Stimulated activated CD8-positive, alpha-beta memory T cell treated with anti-CD3 and anti-CD28 coated beads, Interleukin-15, amount 100 ng/mL, for 48 hours (primary cell): ENCODE measurements around the gene NFATC1.
"Not testable (repeated sequence)": the region's sequence is repeated elsewhere in the genome, so short reads cannot be mapped to it uniquely, and the experiment has no call there.

Source experiments
- DNase-seq, 2 donors: peaks; one replicate each; pipeline ENCODE4 v3.0.0-alpha.2; 2020; ENCODE audit warnings: low read depth in 2 of 2

NFATC1 gene

DNA sequence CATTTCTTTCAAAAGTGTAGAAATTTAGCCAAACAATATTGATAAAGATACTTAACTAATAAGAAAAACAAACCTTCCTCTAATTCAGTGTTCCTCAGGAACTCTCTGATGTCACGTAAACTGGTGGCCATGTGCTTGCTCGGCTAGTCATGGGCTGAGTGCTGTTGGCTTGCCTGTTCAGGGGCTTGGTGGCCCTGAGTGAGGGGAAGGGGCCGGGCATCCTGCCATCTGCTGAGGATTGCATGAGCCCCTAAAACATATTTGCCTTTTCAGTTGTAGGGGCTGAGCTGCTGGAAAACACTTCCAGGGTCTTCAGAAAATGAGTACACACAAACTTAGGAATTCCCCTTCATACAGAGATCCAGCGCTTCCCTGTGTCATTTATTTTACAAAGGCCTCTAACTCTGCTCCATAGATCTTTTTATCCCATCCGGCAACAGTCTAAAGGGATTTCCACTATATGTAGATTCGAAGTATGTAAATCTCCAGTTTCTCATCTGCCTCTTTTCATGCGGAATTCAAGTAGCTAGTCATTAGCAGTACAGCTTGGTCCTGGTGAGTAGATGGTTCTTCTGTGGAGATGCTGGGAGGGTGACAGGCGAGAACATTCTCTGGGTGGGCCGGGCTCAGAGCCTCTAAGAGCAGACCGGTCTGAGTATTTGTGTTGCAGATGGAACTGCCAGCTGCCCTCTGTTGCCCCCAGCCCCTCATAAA is 20.1 kb upstream of the NFATC1 start:
- no peak for DNase-seq

DNA sequence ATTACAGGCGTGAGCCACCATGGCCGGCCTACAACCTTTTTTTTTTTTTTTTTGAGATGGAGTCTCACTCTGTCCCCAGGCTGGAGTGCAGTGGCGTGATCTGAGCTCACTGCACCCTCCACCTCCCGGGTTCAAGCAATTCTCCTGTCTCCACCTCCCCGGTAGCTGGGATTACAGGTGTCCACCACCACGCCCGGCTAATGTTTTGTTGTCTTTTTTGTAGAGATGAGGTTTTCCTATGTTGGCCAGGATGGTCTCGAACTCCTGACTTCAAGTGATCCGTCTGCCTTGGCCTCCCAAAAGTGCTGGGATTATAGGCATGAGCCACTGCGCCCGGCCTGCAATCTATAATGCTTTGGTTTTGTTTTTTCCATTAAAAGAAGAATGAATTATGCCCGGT is 19.1 kb upstream of the NFATC1 start:
- DNase-seq = not testable (repeated sequence)

DNA sequence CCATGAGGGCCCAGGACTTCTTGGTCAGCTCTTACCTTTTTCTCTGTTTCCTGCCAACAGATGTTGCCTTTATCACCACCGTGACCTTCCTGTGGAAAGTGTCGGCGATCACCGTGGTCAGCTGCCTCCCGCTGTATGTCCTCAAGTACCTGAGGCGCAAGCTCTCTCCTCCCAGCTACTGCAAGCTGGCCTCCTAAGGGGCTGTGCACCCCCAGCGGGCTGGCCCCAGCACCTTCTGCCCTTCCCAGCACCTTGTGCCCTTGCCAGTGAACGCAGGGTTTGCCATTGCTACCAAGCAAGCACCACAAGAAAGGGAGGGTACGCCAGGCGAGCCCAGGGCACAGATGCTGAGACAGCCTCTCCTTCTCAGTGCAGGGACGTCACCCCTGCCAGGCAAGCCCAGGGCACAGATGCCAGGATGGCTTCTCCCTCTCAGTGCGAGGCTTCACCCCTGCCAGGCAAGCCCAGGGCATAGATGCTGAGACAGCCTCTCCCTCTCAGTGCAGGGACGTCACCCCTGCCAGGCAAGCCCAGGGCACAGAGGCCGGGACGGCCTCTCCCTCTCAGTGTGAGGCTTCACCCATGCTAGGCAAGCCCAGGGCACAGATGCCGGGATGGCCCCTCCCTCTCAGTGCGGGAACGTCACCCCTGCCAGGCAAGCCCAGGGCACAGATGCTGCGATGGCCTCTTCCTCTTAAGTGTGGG is 18.4 kb upstream of the NFATC1 start:
- no peak for DNase-seq

DNA sequence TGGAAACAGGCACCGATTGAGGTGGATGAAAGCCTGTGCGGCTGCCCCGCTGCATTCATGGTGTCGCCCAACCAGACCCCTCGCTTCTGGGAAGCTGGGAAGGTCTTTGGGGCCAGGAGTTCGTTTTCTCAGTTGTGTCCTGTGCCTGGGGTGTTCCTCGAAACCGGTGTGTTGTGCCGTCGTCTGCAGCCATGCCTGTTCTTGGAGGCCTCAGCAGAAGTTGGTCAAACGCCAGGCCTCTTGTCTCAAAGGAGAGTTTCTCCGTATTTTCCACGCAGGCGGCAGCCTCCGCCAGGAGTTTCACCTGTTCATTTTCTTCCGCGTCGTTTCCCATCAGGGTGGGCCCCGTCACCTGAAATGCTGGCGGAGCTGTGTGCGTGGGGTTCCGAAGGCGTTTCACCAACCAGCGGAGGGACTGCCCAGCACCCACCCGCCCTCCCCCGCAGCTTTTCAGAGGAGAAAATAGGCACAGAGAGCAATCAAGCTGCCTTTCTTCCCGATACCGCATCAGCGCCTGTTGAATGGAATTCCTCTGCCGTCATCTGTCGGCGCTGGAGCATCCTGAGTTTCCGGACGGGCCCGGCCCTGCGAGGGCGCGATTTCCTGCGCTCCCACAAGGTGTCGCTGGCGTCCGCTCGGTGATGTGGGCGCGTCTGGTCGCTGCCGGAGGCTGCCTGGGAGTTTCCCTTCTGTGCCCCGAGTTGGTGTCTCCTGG is 17.0 kb upstream of the NFATC1 start:
- DNase-seq = peak; percentile 61 to 67

DNA sequence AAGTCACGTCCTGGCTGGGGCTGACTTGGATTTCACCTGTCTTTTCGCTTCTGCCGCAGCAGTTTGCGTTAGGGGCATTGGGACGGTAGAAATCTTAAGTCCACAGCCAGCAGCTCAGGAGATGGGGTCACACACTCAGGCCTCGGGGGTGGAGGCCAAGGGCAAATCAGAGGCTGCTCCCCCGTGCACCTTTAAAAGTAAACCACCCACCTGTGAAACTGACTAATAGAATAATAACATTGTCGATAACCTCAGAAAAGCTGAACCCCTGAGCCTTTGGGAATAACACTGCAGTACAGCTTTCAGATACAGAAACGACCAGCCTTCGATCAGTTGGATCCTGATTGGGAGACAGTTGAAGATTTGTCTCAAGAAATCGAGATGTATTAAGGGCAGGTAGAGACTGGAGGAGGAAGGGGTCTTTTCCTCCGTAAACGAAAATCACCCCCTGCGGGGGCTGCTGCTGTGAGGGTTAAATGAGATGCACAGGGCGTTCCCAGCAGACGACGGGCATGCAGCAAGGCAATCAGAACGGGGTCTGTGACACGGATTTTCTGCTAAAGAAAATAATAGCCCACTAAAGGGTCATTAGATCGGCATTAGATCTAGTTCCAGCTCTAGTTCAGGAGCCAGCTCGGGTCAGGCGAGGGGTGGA is 16.4 kb upstream of the NFATC1 start:
- no peak for DNase-seq

DNA sequence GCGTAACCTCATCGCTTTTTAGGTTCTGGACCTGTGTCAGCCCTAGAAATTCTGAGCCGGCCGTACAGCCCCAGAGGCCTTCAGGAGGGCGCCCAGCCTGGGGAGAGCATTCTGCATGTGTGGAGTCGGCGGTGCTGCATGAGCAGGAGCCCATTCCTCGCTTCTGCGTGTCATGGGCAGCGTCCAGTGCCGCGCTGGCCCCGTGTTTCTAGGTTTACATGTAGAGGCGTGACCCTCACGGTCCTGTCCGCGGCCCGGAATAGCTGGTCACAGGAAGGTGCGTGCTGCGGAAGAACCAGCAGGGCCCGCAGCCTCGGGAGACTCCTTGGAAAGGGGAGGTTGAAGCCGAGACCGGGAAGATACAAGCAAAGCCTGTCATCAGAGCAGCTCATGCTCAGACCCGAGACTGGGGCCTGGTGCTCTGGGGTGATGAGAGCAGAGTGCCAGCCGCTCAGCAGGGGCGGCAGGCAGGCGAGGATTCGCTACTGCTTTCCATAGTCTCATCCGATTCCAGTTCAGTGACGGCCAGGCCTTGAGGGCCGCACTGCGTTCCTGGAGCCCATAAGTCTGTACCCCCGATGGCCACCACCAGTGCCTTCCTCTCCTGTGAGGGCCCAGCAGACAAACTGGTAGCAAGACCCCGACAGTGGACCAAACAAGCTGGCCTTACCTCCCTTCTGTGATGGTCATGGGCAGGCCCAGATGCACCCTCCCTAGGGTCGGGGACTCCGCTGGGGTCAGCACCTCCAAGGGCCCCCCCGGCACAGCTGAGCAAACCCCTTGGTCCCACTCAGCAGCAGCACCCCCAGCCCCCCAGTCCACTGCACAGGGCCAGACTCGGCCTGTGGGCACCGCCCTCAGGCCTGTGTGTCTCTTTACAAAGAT is 15.6 kb upstream of the NFATC1 start:
- no peak for DNase-seq

DNA sequence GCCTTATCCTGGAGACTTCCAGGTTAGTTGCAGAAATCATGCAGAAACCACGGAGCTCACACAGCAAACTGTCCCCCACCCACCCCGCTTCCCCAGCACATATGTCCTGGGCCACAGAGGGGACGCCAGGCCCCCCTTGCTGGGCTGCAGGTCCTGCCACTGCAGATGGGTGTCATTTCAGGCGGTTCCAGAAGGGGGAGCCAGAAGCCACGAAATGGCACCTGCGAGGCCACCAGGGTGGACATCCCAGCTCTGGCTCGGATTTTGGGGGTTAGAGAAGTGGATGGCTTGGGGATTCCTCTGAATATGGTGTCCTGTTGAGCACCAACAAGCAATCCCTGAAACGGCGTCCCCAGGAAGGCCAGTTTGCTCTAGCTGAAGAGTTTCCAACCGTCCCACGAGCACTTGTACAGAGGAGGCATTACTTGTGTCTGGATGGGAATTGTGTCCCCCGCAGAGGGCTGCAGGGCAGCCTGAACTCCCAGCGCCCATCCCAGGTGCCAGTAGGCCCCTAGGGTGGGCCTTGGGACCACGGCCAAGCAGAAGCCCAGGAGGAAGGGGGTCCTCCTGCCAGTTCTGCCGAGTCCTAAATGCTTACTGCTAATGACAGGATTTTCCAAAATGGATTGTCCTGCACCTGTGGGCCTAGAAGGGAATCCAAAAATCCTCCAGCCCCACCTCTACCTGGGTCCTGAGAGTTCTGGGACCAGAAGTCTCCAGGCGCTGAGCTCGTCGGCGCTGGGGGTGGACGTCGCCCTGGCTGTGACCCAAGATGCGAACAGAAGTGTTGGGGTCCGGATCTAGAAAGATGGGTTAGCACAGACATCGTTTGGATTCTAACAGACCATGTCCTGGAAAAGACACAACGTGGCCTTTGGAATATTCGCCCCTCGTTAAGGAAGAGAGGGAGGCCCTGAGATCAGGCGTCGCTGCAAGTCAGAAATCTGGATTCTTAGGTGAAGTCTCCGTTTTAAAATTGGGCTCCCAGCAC is 14.6 kb upstream of the NFATC1 start:
- DNase-seq = peak in 1 of 2 donors; percentile 52

DNA sequence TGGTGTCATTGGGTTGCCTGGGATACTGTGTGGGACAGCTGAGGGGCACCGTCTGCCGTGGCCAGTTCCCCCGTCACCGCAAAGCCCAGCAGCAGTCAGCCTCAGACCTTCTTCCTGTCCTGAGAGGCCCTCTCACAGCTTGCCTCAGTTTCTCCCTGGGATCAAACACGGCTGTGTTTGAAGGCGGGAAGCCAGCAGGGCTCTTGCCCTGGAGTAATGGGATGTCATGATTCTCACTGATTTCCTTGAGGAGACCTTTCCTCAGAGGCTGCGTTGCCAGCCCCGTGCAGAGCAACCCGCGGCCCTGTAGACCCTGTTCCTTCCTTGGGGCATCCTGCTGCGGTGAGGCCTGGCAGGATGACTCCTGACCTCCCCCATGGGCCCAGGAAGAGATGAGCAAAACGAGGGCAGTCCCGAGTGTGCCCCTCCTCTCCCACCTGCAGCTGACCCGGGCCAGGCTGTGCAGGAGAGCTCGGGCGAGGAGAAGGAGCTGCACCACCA is 13.9 kb upstream of the NFATC1 start:
- DNase-seq = no peak

DNA sequence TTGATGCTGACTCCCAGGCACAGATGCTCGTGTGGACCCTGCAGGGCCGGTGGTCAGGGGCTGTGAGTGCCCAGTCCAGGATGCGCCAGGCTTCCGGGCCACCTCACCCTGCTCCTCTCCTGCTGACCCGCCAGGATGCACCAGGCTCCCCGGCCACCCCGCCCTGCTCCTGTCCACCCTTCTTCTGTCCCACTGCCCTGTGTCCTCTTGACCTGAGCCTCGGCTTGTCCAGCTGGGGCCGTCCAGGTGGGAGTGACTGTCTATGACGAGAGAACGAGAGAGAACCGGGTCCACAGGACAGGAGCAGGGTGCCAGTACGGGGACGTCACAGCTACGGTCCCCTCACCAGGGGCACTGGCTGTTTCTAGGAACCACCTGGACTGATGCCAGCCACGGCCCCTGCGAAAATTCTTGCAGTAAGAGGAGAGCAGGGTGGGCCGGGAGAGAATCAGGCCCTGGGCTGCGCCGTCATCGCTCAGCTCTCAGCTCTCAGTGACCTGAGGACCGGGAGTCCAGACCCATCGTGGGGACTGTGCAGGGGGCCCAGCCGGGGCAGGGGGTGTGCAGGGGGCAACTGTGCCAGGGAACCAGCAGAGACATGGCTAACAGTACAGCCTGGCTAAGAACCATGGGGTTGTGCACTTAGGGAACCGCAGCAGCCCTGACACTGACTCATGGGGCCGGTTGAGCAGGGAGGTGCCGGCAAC is 12.9 kb upstream of the NFATC1 start:
- no peak for DNase-seq

DNA sequence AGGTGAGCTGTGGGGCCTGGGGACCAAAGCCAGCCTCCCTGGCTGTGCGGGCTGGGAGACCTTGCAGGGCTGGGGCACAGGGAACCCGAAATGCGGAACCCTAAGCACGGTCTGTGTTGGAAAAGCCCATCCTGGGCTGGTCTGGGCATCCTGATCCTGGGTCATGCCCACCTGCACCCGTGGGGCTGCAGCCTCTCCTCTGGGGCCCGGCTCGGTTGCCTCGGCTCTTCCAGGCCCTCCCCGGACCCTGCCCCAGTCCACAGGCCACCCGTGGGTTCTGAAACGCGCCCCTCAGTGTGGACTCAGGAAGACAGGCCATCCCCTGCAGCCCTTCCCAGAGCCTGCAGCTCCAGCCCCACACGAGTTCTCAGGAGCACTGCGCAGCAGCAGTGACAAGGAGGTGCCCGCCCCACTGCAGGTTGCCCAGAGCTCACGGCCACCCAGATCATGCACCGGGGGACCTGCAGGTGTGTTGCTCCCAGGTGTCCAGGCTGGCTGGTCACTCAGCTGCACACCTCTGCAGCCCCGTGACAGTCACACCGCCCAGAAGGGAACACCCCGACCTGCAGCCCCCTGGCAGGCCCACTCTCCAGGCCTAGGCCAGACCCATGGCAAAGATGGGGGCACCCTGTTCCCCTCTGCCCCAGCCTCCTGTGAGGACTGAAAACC is 12.2 kb upstream of the NFATC1 start:
- no peak for DNase-seq

DNA sequence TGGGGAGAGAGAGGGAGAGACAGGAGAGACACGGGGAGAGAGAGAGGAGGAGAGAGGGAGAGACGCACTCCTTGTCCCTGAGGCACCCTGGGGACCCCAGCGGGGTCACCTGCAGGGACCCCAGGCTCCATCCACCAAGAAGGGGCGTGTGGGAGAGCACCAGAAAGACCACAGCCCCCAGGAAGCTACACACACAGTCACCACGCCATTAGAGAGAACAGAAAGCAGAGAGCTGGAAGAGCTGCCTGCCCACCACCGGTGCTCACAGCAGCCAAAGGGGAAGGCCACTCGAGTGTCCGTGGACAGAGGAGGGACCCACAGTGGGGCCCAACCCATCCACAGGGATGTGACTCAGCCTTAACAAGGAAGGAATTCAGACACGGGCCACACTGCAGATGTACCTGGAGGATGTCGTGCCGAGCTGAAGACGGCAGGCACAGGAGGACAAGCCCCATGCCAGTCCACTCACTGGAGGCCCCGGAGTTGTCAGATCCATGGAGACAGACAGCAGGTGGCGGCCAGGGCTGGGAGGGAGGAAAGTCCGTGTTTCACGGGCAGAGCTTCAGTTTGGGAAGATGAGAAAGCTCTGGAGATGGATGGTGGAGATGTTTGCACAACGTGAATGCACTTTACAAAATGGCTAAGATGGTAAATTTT is 11.5 kb upstream of the NFATC1 start:
- DNase-seq = no peak

DNA sequence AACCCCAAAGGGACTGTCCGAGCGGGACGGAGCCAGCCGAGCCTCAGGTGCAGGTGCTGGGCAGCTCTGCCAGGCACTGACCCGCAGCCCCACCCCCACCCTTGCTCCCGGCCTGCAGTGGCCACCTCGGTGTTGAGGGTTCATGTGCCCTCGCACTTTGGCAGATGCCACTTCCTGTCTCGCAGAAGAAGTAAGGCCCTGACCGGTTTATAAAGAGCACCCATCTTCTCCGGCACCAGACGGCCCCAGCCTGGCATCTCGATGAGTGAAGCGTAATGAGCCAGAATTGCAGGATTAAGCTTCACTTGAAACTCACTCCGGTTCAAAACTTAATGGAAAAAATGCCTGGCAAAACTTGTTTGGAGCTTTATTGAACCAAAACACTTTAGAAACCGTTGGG is 10.9 kb upstream of the NFATC1 start:
- no peak for DNase-seq

DNA sequence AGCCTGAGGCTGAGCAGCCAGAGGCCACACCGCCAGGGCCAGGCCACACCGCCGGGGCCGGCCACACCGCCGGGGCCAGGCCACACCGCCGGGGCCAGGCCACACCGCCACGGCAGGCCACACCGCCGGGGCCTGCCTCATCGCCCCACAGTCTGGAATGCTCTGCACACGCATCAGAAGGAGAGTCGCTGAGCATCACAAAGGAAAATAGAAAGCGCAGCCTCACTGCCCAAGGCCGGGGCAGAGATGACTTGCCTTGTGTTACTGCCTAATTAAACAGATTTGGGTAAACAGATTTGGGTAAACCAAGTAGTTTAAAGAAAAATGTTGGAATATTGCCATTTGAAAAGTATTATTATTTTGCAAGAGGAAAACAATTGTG is 10.4 kb upstream of the NFATC1 start:
- no peak for DNase-seq

DNA sequence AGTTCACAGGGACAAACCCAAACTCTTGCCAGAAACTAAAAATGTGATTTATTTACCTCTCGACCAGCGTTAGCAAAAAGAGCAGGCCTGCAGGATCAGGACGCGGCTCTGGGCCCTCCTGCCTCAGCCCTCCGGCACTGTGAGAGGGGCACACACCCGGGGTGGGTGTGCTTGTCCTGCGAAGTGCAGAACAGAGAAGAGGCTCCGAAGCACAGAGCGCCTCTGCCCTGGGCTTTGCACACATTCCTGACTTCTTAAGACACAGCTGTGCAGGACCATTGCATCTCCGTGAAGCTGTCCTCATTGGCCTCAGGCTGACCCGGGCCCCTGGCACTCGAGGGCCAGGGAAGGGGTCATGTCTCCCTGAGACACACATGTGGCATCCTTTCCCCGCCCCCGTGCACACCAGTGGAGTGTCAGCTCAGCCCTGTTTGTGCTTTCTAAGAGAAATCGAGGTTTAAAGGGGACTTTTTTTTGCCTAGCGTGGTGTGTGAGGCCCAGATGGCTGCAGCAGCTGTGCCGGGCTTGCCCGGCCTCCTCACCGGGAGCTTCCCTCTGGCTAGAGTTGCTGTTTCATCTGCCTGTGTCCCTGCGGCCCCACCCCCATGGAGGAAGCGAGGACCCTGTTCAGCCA is 9.9 kb upstream of the NFATC1 start:
- DNase-seq = no peak

DNA sequence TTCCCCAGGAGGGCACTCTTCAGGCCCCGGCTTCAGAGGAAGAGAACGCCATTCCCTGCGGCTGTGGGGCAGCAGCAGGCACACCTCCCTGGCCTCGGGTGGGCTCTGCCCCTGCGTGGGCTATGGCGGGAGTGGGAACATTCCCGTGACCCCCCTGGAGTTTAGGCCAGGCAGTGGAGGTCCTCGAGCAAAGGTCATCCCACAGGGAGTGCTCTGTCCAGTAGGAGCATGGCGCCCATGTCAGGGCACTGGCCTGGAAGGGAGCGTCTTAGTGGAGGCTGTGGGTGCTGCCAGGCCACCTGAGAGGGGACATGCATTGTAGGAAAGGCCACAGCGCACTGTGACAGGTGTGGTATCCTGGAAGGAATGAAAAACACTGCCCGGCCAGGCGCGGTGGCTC is 9.2 kb upstream of the NFATC1 start:
- no peak for DNase-seq

DNA sequence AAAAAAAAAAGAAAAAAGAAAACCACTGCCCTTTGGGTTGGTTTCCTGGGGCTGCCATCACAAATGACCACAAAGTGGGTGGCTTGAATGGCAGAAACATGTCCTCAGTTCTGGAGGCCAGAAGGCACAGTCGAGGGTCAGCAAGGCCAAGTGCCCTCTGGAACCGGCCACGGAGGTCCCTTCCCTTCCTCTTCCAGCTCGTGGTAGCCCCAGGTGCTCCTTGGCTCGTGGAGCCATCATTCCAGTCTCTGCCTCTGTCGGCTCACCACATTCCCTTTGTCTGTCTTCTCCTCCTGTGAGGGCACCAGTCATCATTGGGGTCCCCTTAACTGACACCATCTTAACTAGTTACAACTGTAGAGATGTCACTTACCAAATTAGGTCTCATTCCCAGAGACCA is 8.5 kb upstream of the NFATC1 start:
- no peak for DNase-seq

DNA sequence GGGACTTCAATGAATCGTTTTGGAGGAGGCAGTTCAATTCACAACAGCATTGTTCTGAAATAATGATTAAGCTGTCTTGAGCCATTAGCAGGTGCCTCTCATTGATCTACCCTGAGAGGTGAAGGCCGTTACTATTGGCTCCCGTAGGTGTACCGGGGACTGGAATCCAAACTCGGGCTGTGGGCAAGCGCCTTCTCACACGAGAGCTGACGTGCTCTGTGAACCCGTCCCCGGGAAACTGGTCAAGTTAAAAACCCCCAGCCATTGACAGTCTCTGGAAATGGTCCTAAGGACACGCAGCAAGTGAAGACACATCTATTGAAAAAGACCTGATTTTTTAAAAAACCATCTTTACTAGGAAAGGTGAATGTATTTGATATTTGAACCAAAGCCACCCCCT is 8.1 kb upstream of the NFATC1 start:
- DNase-seq = no peak

DNA sequence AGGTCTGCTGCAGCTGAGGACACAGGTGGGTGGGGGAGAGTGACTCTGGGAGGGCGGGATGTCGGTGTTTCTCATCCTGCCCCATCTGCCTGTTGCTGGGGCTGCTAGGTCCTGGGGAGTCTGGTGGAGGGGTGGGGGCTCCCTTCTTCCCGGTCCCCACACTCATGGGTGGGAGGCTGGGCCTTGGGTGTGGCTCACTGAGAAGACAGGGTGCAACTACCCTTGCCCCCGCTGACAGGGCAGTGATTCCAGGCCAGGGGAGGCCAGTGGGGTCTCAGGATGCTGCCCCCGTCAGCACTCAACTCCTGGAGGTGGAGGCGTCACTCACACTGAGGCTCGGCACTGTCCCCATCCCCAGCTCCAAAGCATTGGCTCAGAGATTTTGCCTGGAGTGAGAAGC is 7.7 kb upstream of the NFATC1 start:
- no peak for DNase-seq
